ENCODE measurements around the gene ANKS3.

ANKS3 gene

GRCh38 chr16:4685776-4686496, 48.1 kb downstream of the ANKS3 start:
- peaks cover 33 to 81% of the 10 kb centered on the region in 2 donors for H3K36me3 ChIP-seq (ENCODE audit: control insufficient read depth in 1 of 2, insufficient read depth in 2 of 2, low read length in 2 of 2)
- peaks cover 1 to 4% of the 10 kb centered on the region in 2 donors for H3K4me1 ChIP-seq (ENCODE audit: control insufficient read depth in 1 of 2, insufficient read depth in 2 of 2, low read length in 2 of 2)
- H3K27me3 ChIP-seq (ENCODE audit: control insufficient read depth in 1 of 2, insufficient read depth in 2 of 2, low read length in 2 of 2) = no peaks in the 10 kb centered on the region
- no peak overlapping the region for H3K27ac ChIP-seq (ENCODE audit: low read depth, low read length)
- no peak overlapping the region for H3K9ac ChIP-seq (ENCODE audit: low read depth in 1 of 2, low read length in 2 of 2)
- no peaks in the 10 kb centered on the region for H3K9me3 ChIP-seq (ENCODE audit: control insufficient read depth in 1 of 2, low read length in 2 of 2)
- no peak overlapping the region for H3K4me3 ChIP-seq (ENCODE audit: low read depth in 1 of 2, low read length in 2 of 2)

- Histone ChIP-seq H3K4me3 (ENCODE audit: low read depth in 1 of 2, low read length in 2 of 2) (no peak overlapping the region), H3K9ac (ENCODE audit: low read depth in 1 of 2, low read length in 2 of 2) (no peak overlapping the region), H3K27me3 (ENCODE audit: control insufficient read depth in 1 of 2, insufficient read depth in 2 of 2, low read length in 2 of 2) (no peaks in the 10 kb centered on the region), H3K36me3 (ENCODE audit: control insufficient read depth in 1 of 2, insufficient read depth in 2 of 2, low read length in 2 of 2) (peaks cover 33 to 78% of the 10 kb centered on the region in 2 donors), H3K27ac (ENCODE audit: low read depth, low read length) (no peak overlapping the region), H3K4me1 (ENCODE audit: control insufficient read depth in 1 of 2, insufficient read depth in 2 of 2, low read length in 2 of 2) (peaks cover 8 to 11% of the 10 kb centered on the region in 2 donors), H3K9me3 (ENCODE audit: control insufficient read depth in 1 of 2, low read length in 2 of 2) (no peaks in the 10 kb centered on the region)
Observed at GRCh38 chr16:4685292-4685691, 48.8 kb downstream of the ANKS3 start.

- Histone ChIP-seq H3K9ac (ENCODE audit: low read depth in 1 of 2, low read length in 2 of 2) (no peak overlapping the region), H3K36me3 (ENCODE audit: control insufficient read depth in 1 of 2, insufficient read depth in 2 of 2, low read length in 2 of 2) (peaks cover 33 to 74% of the 10 kb centered on the region in 2 donors), H3K4me1 (ENCODE audit: control insufficient read depth in 1 of 2, insufficient read depth in 2 of 2, low read length in 2 of 2) (peaks cover 8 to 14% of the 10 kb centered on the region in 2 donors), H3K27me3 (ENCODE audit: control insufficient read depth in 1 of 2, insufficient read depth in 2 of 2, low read length in 2 of 2) (no peaks in the 10 kb centered on the region), H3K27ac (ENCODE audit: low read depth, low read length) (no peak overlapping the region), H3K4me3 (ENCODE audit: low read depth in 1 of 2, low read length in 2 of 2) (no peak overlapping the region), H3K9me3 (ENCODE audit: control insufficient read depth in 1 of 2, low read length in 2 of 2) (no peaks in the 10 kb centered on the region)
Observed at GRCh38 chr16:4684763-4685162, 49.3 kb downstream of the ANKS3 start.

- no peak overlapping the region for H3K27ac ChIP-seq (ENCODE audit: low read depth, low read length)
- no peaks in the 10 kb centered on the region for H3K27me3 ChIP-seq (ENCODE audit: control insufficient read depth in 1 of 2, insufficient read depth in 2 of 2, low read length in 2 of 2)
- no peaks in the 10 kb centered on the region for H3K9me3 ChIP-seq (ENCODE audit: control insufficient read depth in 1 of 2, low read length in 2 of 2)
- peaks cover 33 to 72% of the 10 kb centered on the region in 2 donors for H3K36me3 ChIP-seq (ENCODE audit: control insufficient read depth in 1 of 2, insufficient read depth in 2 of 2, low read length in 2 of 2)
- H3K4me3 ChIP-seq (ENCODE audit: low read depth in 1 of 2, low read length in 2 of 2) = no peak overlapping the region
- no peak overlapping the region for H3K9ac ChIP-seq (ENCODE audit: low read depth in 1 of 2, low read length in 2 of 2)
- H3K4me1 ChIP-seq (ENCODE audit: control insufficient read depth in 1 of 2, insufficient read depth in 2 of 2, low read length in 2 of 2) = peaks cover 9 to 18% of the 10 kb centered on the region in 2 donors
Observed at GRCh38 chr16:4684058-4684715, 49.9 kb downstream of the ANKS3 start.

GRCh38 chr16:4683255-4684057, 50.6 kb downstream of the ANKS3 start:
- Histone ChIP-seq H3K27ac (ENCODE audit: low read depth, low read length) (no peak overlapping the region), H3K4me1 (ENCODE audit: control insufficient read depth in 1 of 2, insufficient read depth in 2 of 2, low read length in 2 of 2) (peaks cover 17 to 22% of the 10 kb centered on the region in 2 donors), H3K4me3 (ENCODE audit: low read depth in 1 of 2, low read length in 2 of 2) (no peak overlapping the region), H3K9ac (ENCODE audit: low read depth in 1 of 2, low read length in 2 of 2) (no peak overlapping the region), H3K36me3 (ENCODE audit: control insufficient read depth in 1 of 2, insufficient read depth in 2 of 2, low read length in 2 of 2) (peaks cover 33 to 65% of the 10 kb centered on the region in 2 donors), H3K27me3 (ENCODE audit: control insufficient read depth in 1 of 2, insufficient read depth in 2 of 2, low read length in 2 of 2) (no peaks in the 10 kb centered on the region), H3K9me3 (ENCODE audit: control insufficient read depth in 1 of 2, low read length in 2 of 2) (no peaks in the 10 kb centered on the region)

- Histone ChIP-seq H3K27me3 (ENCODE audit: control insufficient read depth in 1 of 2, insufficient read depth in 2 of 2, low read length in 2 of 2) (no peaks in the 10 kb centered on the region), H3K9ac (ENCODE audit: low read depth in 1 of 2, low read length in 2 of 2) (no peak overlapping the region), H3K9me3 (ENCODE audit: control insufficient read depth in 1 of 2, low read length in 2 of 2) (no peaks in the 10 kb centered on the region), H3K36me3 (ENCODE audit: control insufficient read depth in 1 of 2, insufficient read depth in 2 of 2, low read length in 2 of 2) (peaks cover 37 to 62% of the 10 kb centered on the region in 2 donors), H3K4me1 (ENCODE audit: control insufficient read depth in 1 of 2, insufficient read depth in 2 of 2, low read length in 2 of 2) (peaks cover 21 to 26% of the 10 kb centered on the region in 2 donors), H3K4me3 (ENCODE audit: low read depth in 1 of 2, low read length in 2 of 2) (no peak overlapping the region), H3K27ac (ENCODE audit: low read depth, low read length) (no peak overlapping the region)
Observed at GRCh38 chr16:4682616-4683254, 51.3 kb downstream of the ANKS3 start.

GRCh38 chr16:4682084-4682591, 51.9 kb downstream of the ANKS3 start:
- Histone ChIP-seq H3K9me3 (ENCODE audit: control insufficient read depth in 1 of 2, low read length in 2 of 2) (no peaks in the 10 kb centered on the region), H3K4me3 (ENCODE audit: low read depth in 1 of 2, low read length in 2 of 2) (no peak overlapping the region), H3K4me1 (ENCODE audit: control insufficient read depth in 1 of 2, insufficient read depth in 2 of 2, low read length in 2 of 2) (peaks cover 21 to 26% of the 10 kb centered on the region in 2 donors), H3K27me3 (ENCODE audit: control insufficient read depth in 1 of 2, insufficient read depth in 2 of 2, low read length in 2 of 2) (no peaks in the 10 kb centered on the region), H3K9ac (ENCODE audit: low read depth in 1 of 2, low read length in 2 of 2) (no peak overlapping the region), H3K27ac (ENCODE audit: low read depth, low read length) (no peak overlapping the region), H3K36me3 (ENCODE audit: control insufficient read depth in 1 of 2, insufficient read depth in 2 of 2, low read length in 2 of 2) (peaks cover 37 to 58% of the 10 kb centered on the region in 2 donors)

- no peak overlapping the region for H3K27ac ChIP-seq (ENCODE audit: low read depth, low read length)
- no peaks in the 10 kb centered on the region for H3K27me3 ChIP-seq (ENCODE audit: control insufficient read depth in 1 of 2, insufficient read depth in 2 of 2, low read length in 2 of 2)
- H3K36me3 ChIP-seq (ENCODE audit: control insufficient read depth in 1 of 2, insufficient read depth in 2 of 2, low read length in 2 of 2) = peaks cover 37 to 52% of the 10 kb centered on the region in 2 donors
- H3K9ac ChIP-seq (ENCODE audit: low read depth in 1 of 2, low read length in 2 of 2) = peak overlapping the region in 1 of 2 donors; percentile 71
- H3K4me3 ChIP-seq (ENCODE audit: low read depth in 1 of 2, low read length in 2 of 2) = no peak overlapping the region
- H3K9me3 ChIP-seq (ENCODE audit: control insufficient read depth in 1 of 2, low read length in 2 of 2) = no peaks in the 10 kb centered on the region
- peaks cover 21 to 29% of the 10 kb centered on the region in 2 donors for H3K4me1 ChIP-seq (ENCODE audit: control insufficient read depth in 1 of 2, insufficient read depth in 2 of 2, low read length in 2 of 2)
Observed at GRCh38 chr16:4681471-4682083, 52.5 kb downstream of the ANKS3 start.

- H3K9ac ChIP-seq (ENCODE audit: low read depth in 1 of 2, low read length in 2 of 2) = peak overlapping the region; percentile 71 to 77
- H3K36me3 ChIP-seq (ENCODE audit: control insufficient read depth in 1 of 2, insufficient read depth in 2 of 2, low read length in 2 of 2) = peaks cover 34 to 45% of the 10 kb centered on the region in 2 donors
- H3K27me3 ChIP-seq (ENCODE audit: control insufficient read depth in 1 of 2, insufficient read depth in 2 of 2, low read length in 2 of 2) = no peaks in the 10 kb centered on the region
- peak overlapping the region; percentile 46 to 60 for H3K4me3 ChIP-seq (ENCODE audit: low read depth in 1 of 2, low read length in 2 of 2)
- no peaks in the 10 kb centered on the region for H3K9me3 ChIP-seq (ENCODE audit: control insufficient read depth in 1 of 2, low read length in 2 of 2)
- peaks cover 21 to 31% of the 10 kb centered on the region in 2 donors for H3K4me1 ChIP-seq (ENCODE audit: control insufficient read depth in 1 of 2, insufficient read depth in 2 of 2, low read length in 2 of 2)
- H3K27ac ChIP-seq (ENCODE audit: low read depth, low read length) = peak overlapping the region; percentile 87
Observed at GRCh38 chr16:4680673-4681470, 53.2 kb downstream of the ANKS3 start.

Data from duodenal mucosa (tissue), 2 donors.